ENCODE results near the gene MMEL1.

Gene MMEL1

GRCh38 chr1:2646837-2647236, 14.0 kb upstream of the MMEL1 start:
- H3K4me3 Mint-ChIP-seq, result no peak overlapping the region
- peaks cover 4% of the 10 kb centered on the region for H3K36me3 Mint-ChIP-seq (ENCODE audit: low read depth)
- peaks cover 15% of the 10 kb centered on the region for H3K9me3 Mint-ChIP-seq
- peaks cover 8% of the 10 kb centered on the region for H3K4me1 Mint-ChIP-seq
- ATAC-seq (no peak), DNase-seq (no peak)
- no peak overlapping the region for H3K27ac Mint-ChIP-seq
- H3K27me3 Mint-ChIP-seq, result no peaks in the 10 kb centered on the region

- ATAC-seq (no peak), DNase-seq (no peak)
- no peak overlapping the region for H3K4me3 Mint-ChIP-seq
- H3K9me3 Mint-ChIP-seq, result peaks cover 15% of the 10 kb centered on the region
- no peak overlapping the region for H3K27ac Mint-ChIP-seq
- H3K27me3 Mint-ChIP-seq, result no peaks in the 10 kb centered on the region
- peaks cover 4% of the 10 kb centered on the region for H3K36me3 Mint-ChIP-seq (ENCODE audit: low read depth)
- H3K4me1 Mint-ChIP-seq, result peaks cover 8% of the 10 kb centered on the region
These were observed 13.0 kb upstream of the MMEL1 start for GRCh38 chr1:2645776-2646175.

- Mint-ChIP-seq H3K4me1 (peaks cover 8% of the 10 kb centered on the region), H3K4me3 (no peak overlapping the region), H3K9me3 (peaks cover 15% of the 10 kb centered on the region), H3K27me3 (no peaks in the 10 kb centered on the region), H3K27ac (no peak overlapping the region), H3K36me3 (ENCODE audit: low read depth) (peaks cover 4% of the 10 kb centered on the region)
- DNase-seq (no peak), ATAC-seq (no peak)
These were observed 12.3 kb upstream of the MMEL1 start for GRCh38 chr1:2645143-2645542.

- ATAC-seq (no peak), DNase-seq (no peak)
- H3K4me3 Mint-ChIP-seq, result no peak overlapping the region
- H3K27me3 Mint-ChIP-seq, result no peaks in the 10 kb centered on the region
- H3K4me1 Mint-ChIP-seq, result peaks cover 8% of the 10 kb centered on the region
- no peak overlapping the region for H3K27ac Mint-ChIP-seq
- H3K36me3 Mint-ChIP-seq (ENCODE audit: low read depth), result peaks cover 4% of the 10 kb centered on the region
- H3K9me3 Mint-ChIP-seq, result peaks cover 15% of the 10 kb centered on the region
These were observed 11.8 kb upstream of the MMEL1 start for GRCh38 chr1:2644591-2645101.

GRCh38 chr1:2644171-2644570, 11.4 kb upstream of the MMEL1 start:
- Mint-ChIP-seq H3K4me3 (no peak overlapping the region), H3K27me3 (no peaks in the 10 kb centered on the region), H3K9me3 (peaks cover 15% of the 10 kb centered on the region), H3K36me3 (ENCODE audit: low read depth) (peaks cover 4% of the 10 kb centered on the region), H3K27ac (no peak overlapping the region), H3K4me1 (peaks cover 8% of the 10 kb centered on the region)
- DNase-seq (no peak), ATAC-seq (no peak)

- Mint-ChIP-seq H3K27ac (no peak overlapping the region), H3K36me3 (ENCODE audit: low read depth) (peaks cover 4% of the 10 kb centered on the region), H3K27me3 (no peaks in the 10 kb centered on the region), H3K9me3 (peaks cover 15% of the 10 kb centered on the region), H3K4me1 (peaks cover 8% of the 10 kb centered on the region), H3K4me3 (no peak overlapping the region)
- DNase-seq (no peak), ATAC-seq (no peak)
These were observed 10.7 kb upstream of the MMEL1 start for GRCh38 chr1:2643414-2644077.

GRCh38 chr1:2642560-2643413, 10.0 kb upstream of the MMEL1 start:
- peaks cover 11% of the 10 kb centered on the region for H3K9me3 Mint-ChIP-seq
- H3K27me3 Mint-ChIP-seq, result no peaks in the 10 kb centered on the region
- peak overlapping the region; percentile 92 for H3K4me3 Mint-ChIP-seq
- peak; percentile 78 for ATAC-seq
- peak overlapping the region; percentile 93 for H3K27ac Mint-ChIP-seq
- peak; percentile 95 for DNase-seq
- peaks cover 8% of the 10 kb centered on the region for H3K4me1 Mint-ChIP-seq
- peaks cover 2% of the 10 kb centered on the region for H3K36me3 Mint-ChIP-seq (ENCODE audit: low read depth)

GRCh38 chr1:2642131-2642559, 9.3 kb upstream of the MMEL1 start:
- H3K27ac Mint-ChIP-seq, result peak overlapping the region; percentile 93
- H3K36me3 Mint-ChIP-seq (ENCODE audit: low read depth), result no peaks in the 10 kb centered on the region
- peaks cover 9% of the 10 kb centered on the region for H3K9me3 Mint-ChIP-seq
- peak overlapping the region; percentile 92 for H3K4me3 Mint-ChIP-seq
- H3K27me3 Mint-ChIP-seq, result no peaks in the 10 kb centered on the region
- ATAC-seq (no peak), DNase-seq (no peak)
- H3K4me1 Mint-ChIP-seq, result peaks cover 8% of the 10 kb centered on the region

GRCh38 chr1:2641381-2642130, 8.7 kb upstream of the MMEL1 start:
- no peaks in the 10 kb centered on the region for H3K27me3 Mint-ChIP-seq
- peaks cover 8% of the 10 kb centered on the region for H3K4me1 Mint-ChIP-seq
- peak overlapping the region; percentile 92 for H3K4me3 Mint-ChIP-seq
- H3K9me3 Mint-ChIP-seq, result peaks cover 9% of the 10 kb centered on the region
- ATAC-seq (no peak), DNase-seq (no peak)
- H3K36me3 Mint-ChIP-seq (ENCODE audit: low read depth), result no peaks in the 10 kb centered on the region
- H3K27ac Mint-ChIP-seq, result peak overlapping the region; percentile 93

- H3K4me3 Mint-ChIP-seq, result no peak overlapping the region
- ATAC-seq, result no peak
- DNase-seq, result no peak
- H3K9me3 Mint-ChIP-seq, result peaks cover 6% of the 10 kb centered on the region
- no peak overlapping the region for H3K27ac Mint-ChIP-seq
- H3K36me3 Mint-ChIP-seq (ENCODE audit: low read depth), result no peaks in the 10 kb centered on the region
- H3K27me3 Mint-ChIP-seq, result no peaks in the 10 kb centered on the region
- peaks cover 8% of the 10 kb centered on the region for H3K4me1 Mint-ChIP-seq
These were observed 7.8 kb upstream of the MMEL1 start for GRCh38 chr1:2640626-2641025.

GRCh38 chr1:2639607-2640521, 7.0 kb upstream of the MMEL1 start:
- Mint-ChIP-seq H3K9me3 (peaks cover 6% of the 10 kb centered on the region), H3K4me3 (no peak overlapping the region), H3K27ac (no peak overlapping the region), H3K4me1 (peaks cover 8% of the 10 kb centered on the region), H3K27me3 (no peaks in the 10 kb centered on the region), H3K36me3 (ENCODE audit: low read depth) (no peaks in the 10 kb centered on the region)
- DNase-seq (no peak), ATAC-seq (no peak)

- Mint-ChIP-seq H3K27ac (no peak overlapping the region), H3K4me1 (peaks cover 8% of the 10 kb centered on the region), H3K27me3 (no peaks in the 10 kb centered on the region), H3K9me3 (peaks cover 6% of the 10 kb centered on the region), H3K36me3 (ENCODE audit: low read depth) (no peaks in the 10 kb centered on the region), H3K4me3 (no peak overlapping the region)
- ATAC-seq (no peak), DNase-seq (no peak)
These were observed 6.4 kb upstream of the MMEL1 start for GRCh38 chr1:2639203-2639602.

GRCh38 chr1:2638466-2639115, 5.8 kb upstream of the MMEL1 start:
- no peak for DNase-seq
- H3K4me3 Mint-ChIP-seq, result no peak overlapping the region
- peaks cover 4% of the 10 kb centered on the region for H3K4me1 Mint-ChIP-seq
- no peak for ATAC-seq
- peaks cover 6% of the 10 kb centered on the region for H3K9me3 Mint-ChIP-seq
- H3K27ac Mint-ChIP-seq, result no peak overlapping the region
- no peaks in the 10 kb centered on the region for H3K27me3 Mint-ChIP-seq
- no peaks in the 10 kb centered on the region for H3K36me3 Mint-ChIP-seq (ENCODE audit: low read depth)

Data from activated naive CD8-positive, alpha-beta T cell treated with anti-CD3 and anti-CD28 coated beads, Interleukin-2, amount 50 U/mL, for 24 hours (primary cell).